IMR-90 (cell line): ENCODE measurements around the gene ZBTB24. TPM values are rescaled to one million over a fixed set of nuclear protein-coding genes. Genes with fewer than 3 reads are reported as not detected.

Source experiments
- ATAC-seq: fragments of 200-7000 bp; cut with Tn5 transposase; 2 replicates; pipeline ENCODE4 v1.9.1; 2020; ENCODE audit warnings: low read depth, mild to moderate bottlenecking, moderate library complexity
- BruUV-seq: library from RNA; stranded (reverse); fragments of 400-500 nt; replicated peaks from 2 replicates; lab custom pipeline; 2021; lab: Mats Ljungman, UMichigan
- CTCF ChIA-PET: fragments of 300-600 bp; formaldehyde crosslinking; extraction: SDS; loops from one replicate; lab custom pipeline; 2021; ENCODE audit warnings: antibody characterized with exemption; lab: Yijun Ruan, JAX
- POLR2A ChIA-PET: fragments of 300-600 bp; sonication (Branson Sonifier 250); formaldehyde crosslinking; loops from one replicate; lab custom pipeline; 2022; ENCODE audit warnings: antibody characterized with exemption; ENCODE audit not compliant: unreplicated experiment; lab: Charles Lee
- DNase-seq: peaks from one replicate; pipeline ENCODE4 v3.0.0; 2013
- H2AFZ ChIP-seq: replicated peaks from 2 replicates; pipeline ENCODE3; 2013; ENCODE audit warnings: low read length, mild to moderate bottlenecking; ENCODE audit not compliant: poor library complexity
- H2AK5ac ChIP-seq: 2 replicates; pipeline ENCODE4 v1.6.1; 2013; ENCODE audit warnings: low read depth, low read length, inconsistent platforms
- H2AK9ac ChIP-seq: replicated peaks from 2 replicates; pipeline ENCODE3; 2013; ENCODE audit warnings: mild to moderate bottlenecking, low read depth, low read length, moderate library complexity; ENCODE audit not compliant: poor library complexity
- H2BK120ac ChIP-seq: 2 replicates; pipeline ENCODE4 v1.6.1; 2013; ENCODE audit warnings: low read depth, low read length, inconsistent platforms
- H2BK15ac ChIP-seq: 3 replicates; pipeline ENCODE4 v1.6.1; 2013; ENCODE audit warnings: low read depth, low read length, inconsistent platforms
- H2BK20ac ChIP-seq: 2 replicates; pipeline ENCODE4 v1.6.1; 2013; ENCODE audit warnings: low read depth, mild to moderate bottlenecking, inconsistent platforms, low read length, moderate library complexity
- H2BK5ac ChIP-seq: 2 replicates; pipeline ENCODE4 v1.6.1; 2013; ENCODE audit warnings: mild to moderate bottlenecking, low read depth, low read length, inconsistent platforms; ENCODE audit not compliant: poor library complexity, severe bottlenecking
- H3K14ac ChIP-seq: replicated peaks from 2 replicates; pipeline ENCODE4 v1.6.1; 2013; ENCODE audit warnings: low read depth, low read length, inconsistent platforms
- H3K18ac ChIP-seq: 2 replicates; pipeline ENCODE4 v1.6.1; 2013; ENCODE audit warnings: low read depth, low read length, control low read depth
- H3K23ac ChIP-seq: 2 replicates; pipeline ENCODE4 v1.6.1; 2013; ENCODE audit warnings: low read depth, low read length, inconsistent platforms
- H3K27ac ChIP-seq: 2 replicates; pipeline ENCODE4 v1.5.1; 2013; ENCODE audit warnings: mild to moderate bottlenecking, control low read depth, low read length; ENCODE audit not compliant: insufficient read depth
- H3K27me3 ChIP-seq: 2 replicates; pipeline ENCODE4 v1.6.1; 2013; ENCODE audit warnings: low read length; ENCODE audit not compliant: control insufficient read depth, insufficient read depth
- H3K36me3 ChIP-seq: 2 replicates; pipeline ENCODE4 v1.6.1; 2013; ENCODE audit warnings: low read length, mixed read lengths; ENCODE audit not compliant: control insufficient read depth, insufficient read depth
- H3K4ac ChIP-seq: 2 replicates; pipeline ENCODE4 v1.6.1; 2013; ENCODE audit warnings: low read depth, low read length, inconsistent platforms
- H3K4me1 ChIP-seq: 2 replicates; pipeline ENCODE4 v1.6.1; 2013; ENCODE audit warnings: low read length, mixed read lengths; ENCODE audit not compliant: control insufficient read depth, insufficient read depth
- H3K4me2 ChIP-seq: 2 replicates; pipeline ENCODE4 v1.6.1; 2013; ENCODE audit warnings: low read depth, mild to moderate bottlenecking, control low read depth, low read length, moderate library complexity
- H3K4me3 ChIP-seq: 2 replicates; pipeline ENCODE4 v1.5.1; 2013; ENCODE audit warnings: low read depth, mild to moderate bottlenecking, control low read depth, low read length, moderate library complexity; ENCODE audit not compliant: insufficient read depth
- H3K56ac ChIP-seq: 2 replicates; pipeline ENCODE4 v1.6.1; 2013; ENCODE audit warnings: low read length, inconsistent platforms; ENCODE audit not compliant: insufficient read depth; ENCODE audit errors: extremely low read depth
- H3K79me1 ChIP-seq, 2 experiments: 2 replicates each; pipeline ENCODE4 v1.6.1; 2013; ENCODE audit warnings: low read length in 2 of 2, inconsistent platforms in 1 of 2, low read depth in 1 of 2
- H3K9ac ChIP-seq: 2 replicates; pipeline ENCODE4 v1.6.1; 2013; ENCODE audit warnings: low read depth, low read length, control low read depth
- H3K9me1 ChIP-seq: 2 replicates; pipeline ENCODE4 v1.6.1; 2013; ENCODE audit warnings: low read length, inconsistent platforms; ENCODE audit not compliant: insufficient read depth
- H3K9me3 ChIP-seq: 2 replicates; pipeline ENCODE4 v1.6.1; 2013; ENCODE audit warnings: low read length; ENCODE audit not compliant: control insufficient read depth, insufficient read depth
- H4K20me1 ChIP-seq: 2 replicates; pipeline ENCODE4 v1.6.1; 2013; ENCODE audit warnings: low read length, inconsistent platforms; ENCODE audit not compliant: insufficient read depth
- H4K5ac ChIP-seq: 2 replicates; pipeline ENCODE4 v1.6.1; 2013; ENCODE audit warnings: mild to moderate bottlenecking, low read depth, low read length, control low read depth
- H4K8ac ChIP-seq, 2 experiments: 2 replicates each; pipeline ENCODE4 v1.6.1; 2013; ENCODE audit warnings: low read depth in 2 of 2, low read length in 2 of 2, control low read depth in 1 of 2, inconsistent platforms in 1 of 2
- H4K91ac ChIP-seq: 2 replicates; pipeline ENCODE4 v1.6.1; 2013; ENCODE audit warnings: low read depth, low read length, inconsistent platforms; ENCODE audit not compliant: insufficient read depth
- CEBPB ChIP-seq: IDR thresholded peaks from 2 replicates; pipeline ENCODE4 v1.6.1; 2012; ENCODE audit warnings: low read depth, low read length, improper control_type of control experiment
- CHD1 ChIP-seq: IDR thresholded peaks from 2 replicates; pipeline ENCODE4 v1.6.1; 2012; ENCODE audit warnings: low read depth, low read length, improper control_type of control experiment
- ELK1 ChIP-seq: fragments of 150-350 bp; IDR thresholded peaks from 2 replicates; pipeline ENCODE4 v1.6.1; 2016; ENCODE audit warnings: low read depth, mild to moderate bottlenecking, low read length, moderate library complexity, borderline replicate concordance
- FOS ChIP-seq: fragments of 150-350 bp; IDR thresholded peaks from 2 replicates; pipeline ENCODE4 v1.6.1; 2016; ENCODE audit warnings: low read depth, low read length
- MAZ ChIP-seq: IDR thresholded peaks from 2 replicates; pipeline ENCODE4 v1.6.1; 2012; ENCODE audit warnings: low read depth, mild to moderate bottlenecking, low read length, improper control_type of control experiment, moderate library complexity, borderline replicate concordance
- NFE2L2 ChIP-seq: fragments of 150-350 bp; IDR thresholded peaks from 2 replicates; pipeline ENCODE4 v1.6.1; 2016; ENCODE audit warnings: low read depth, mild to moderate bottlenecking, low read length
- RAD21 ChIP-seq: IDR thresholded peaks from 2 replicates; pipeline ENCODE4 v1.6.1; 2012; ENCODE audit warnings: low read length, improper control_type of control experiment
- RCOR1 ChIP-seq: IDR thresholded peaks from 2 replicates; pipeline ENCODE4 v1.6.1; 2012; ENCODE audit warnings: mild to moderate bottlenecking, low read length, improper control_type of control experiment; ENCODE audit not compliant: insufficient replicate concordance
- RFX5 ChIP-seq: IDR thresholded peaks from 2 replicates; pipeline ENCODE4 v1.8.0; 2012; ENCODE audit warnings: low read depth, mild to moderate bottlenecking, low read length, moderate library complexity
- WGBS, 2 experiments: methylation state at CpG; one replicate each; pipeline versions ENCODE4 v1.1.5 to v1.1.7; 2013; ENCODE audit warnings: missing lambda C conversion rate in 2 of 2; ENCODE audit not compliant: insufficient read length in 1 of 2; ENCODE audit errors: extremely low coverage in 2 of 2; 5-methylcytosine and 5-hydroxymethylcytosine counted together
- dilution Hi-C: fragments of 300-500 bp; cut with HindIII; formaldehyde crosslinking; loops from one replicate; pipeline ENCODE4 v1.14.3; 2018; ENCODE audit warnings: low sequenced_read_pairs; ENCODE audit not compliant: unreplicated experiment
- in situ Hi-C: fragments of 300-500 bp; cut with MboI; formaldehyde crosslinking; loops from 3 replicates; pipeline ENCODE4 v1.14.3; 2019; ENCODE audit warnings: low sequenced_read_pairs, inconsistent platforms, mixed read lengths
- intact Hi-C: fragments of 100-400 bp; cut with micrococcal nuclease; formaldehyde crosslinking; loops from 2 replicates; pipeline ENCODE4 v1.10.0; 2022
- polyA plus RNA-seq, 3 experiments: library from polyadenylated mRNA; depleted of rRNA; stranded (reverse); fragments of >200 nt; gene quantifications; 2 replicates each; pipeline ENCODE4 v1.2.3, GENCODE V29; 2012; ENCODE audit warnings: low replicate concordance in 1 of 3
- total RNA-seq: library from RNA; depleted of rRNA; stranded (reverse); fragments of >200 nt; gene quantifications from 2 replicates; pipeline ENCODE4 v1.2.3, GENCODE V29; 2012
- TF ChIP-seq, protein P1 (sequence below): conservative IDR thresholded peaks from 2 replicates; pipeline ENCODE4 v1.5.1; 2012; ENCODE audit warnings: mild to moderate bottlenecking, low read depth, low read length, improper control_type of control experiment

The ZBTB24 gene
- total and polyA plus RNA-seq, 2 of the 4 experiments (the other 2 are of a cell fraction): 2.3 to 7.9 TPM

DNA sequence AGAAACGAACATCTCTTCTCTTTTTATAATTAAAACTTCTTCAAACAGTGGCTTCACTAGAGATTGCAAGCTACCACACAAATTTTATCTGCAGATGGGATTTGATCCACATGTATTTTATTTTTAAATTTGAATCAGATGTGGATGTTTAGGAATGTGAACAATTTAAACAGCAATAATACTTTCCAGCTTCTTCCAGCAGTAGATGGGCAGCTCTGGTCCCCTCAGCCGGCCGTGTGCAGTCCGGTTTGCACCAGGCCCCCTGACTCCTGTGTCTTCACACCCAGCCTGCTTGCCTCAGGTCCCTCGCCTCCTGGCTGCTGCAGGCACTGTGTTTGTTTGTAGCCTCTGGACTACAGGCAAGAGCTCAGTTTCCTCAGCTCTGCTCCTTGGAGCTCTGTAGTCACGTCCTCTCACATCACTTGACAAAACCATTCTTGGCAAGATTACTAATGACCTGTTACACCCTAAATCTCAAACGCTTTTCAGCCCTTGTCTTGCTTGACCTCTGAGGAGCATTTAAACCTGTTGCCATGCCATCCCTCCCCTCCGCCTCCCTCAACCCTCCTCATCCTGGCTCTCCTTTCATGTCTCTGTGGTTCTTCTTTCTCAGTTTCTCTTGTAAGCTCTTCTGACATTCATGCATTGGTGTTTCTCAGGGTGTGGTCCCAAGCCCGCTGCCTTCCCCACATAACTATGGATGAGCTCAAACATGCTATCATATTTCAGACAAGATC is 13.2 kb upstream of the ZBTB24 start:
- H2BK15ac ChIP-seq: no peak overlapping the region
- H2BK20ac ChIP-seq: no peak overlapping the region
- CTCF ChIA-PET: no interaction called here
- DNase-seq (no peak), ATAC-seq (no peak; the same call in 1 of the 2 replicates)
- no peak overlapping the region for H4K8ac ChIP-seq
- no peak overlapping the region for H3K18ac ChIP-seq
- POLR2A ChIA-PET: interaction anchor here (0.6 kb wide), 1 partner anchor 214 kb away, joined by 3 read pairs; no protein-coding TSS in a partner anchor
- TF ChIP-seq CEBPB: no peak
- no peak for TF ChIP-seq RFX5
- no peak for TF ChIP-seq MAZ
- TF ChIP-seq RAD21: no peak
- no peak for TF ChIP-seq RCOR1
- no peak for TF ChIP-seq CHD1
- TF ChIP-seq ELK1: no peak
- TF ChIP-seq, protein P1, sequence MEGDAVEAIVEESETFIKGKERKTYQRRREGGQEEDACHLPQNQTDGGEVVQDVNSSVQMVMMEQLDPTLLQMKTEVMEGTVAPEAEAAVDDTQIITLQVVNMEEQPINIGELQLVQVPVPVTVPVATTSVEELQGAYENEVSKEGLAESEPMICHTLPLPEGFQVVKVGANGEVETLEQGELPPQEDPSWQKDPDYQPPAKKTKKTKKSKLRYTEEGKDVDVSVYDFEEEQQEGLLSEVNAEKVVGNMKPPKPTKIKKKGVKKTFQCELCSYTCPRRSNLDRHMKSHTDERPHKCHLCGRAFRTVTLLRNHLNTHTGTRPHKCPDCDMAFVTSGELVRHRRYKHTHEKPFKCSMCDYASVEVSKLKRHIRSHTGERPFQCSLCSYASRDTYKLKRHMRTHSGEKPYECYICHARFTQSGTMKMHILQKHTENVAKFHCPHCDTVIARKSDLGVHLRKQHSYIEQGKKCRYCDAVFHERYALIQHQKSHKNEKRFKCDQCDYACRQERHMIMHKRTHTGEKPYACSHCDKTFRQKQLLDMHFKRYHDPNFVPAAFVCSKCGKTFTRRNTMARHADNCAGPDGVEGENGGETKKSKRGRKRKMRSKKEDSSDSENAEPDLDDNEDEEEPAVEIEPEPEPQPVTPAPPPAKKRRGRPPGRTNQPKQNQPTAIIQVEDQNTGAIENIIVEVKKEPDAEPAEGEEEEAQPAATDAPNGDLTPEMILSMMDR: no peak
- TF ChIP-seq NFE2L2: no peak
- TF ChIP-seq FOS: no peak
- H2BK120ac ChIP-seq: no peak overlapping the region
- H3K23ac ChIP-seq: no peak overlapping the region; the same call in 1 of the 2 replicates
- no peak overlapping the region for H3K4me2 ChIP-seq
- intact Hi-C loops: no loop called here
- no peak overlapping the region for H2AFZ ChIP-seq
- no peaks in the 10 kb centered on the region for H3K9me3 ChIP-seq
- peaks cover 14% of the 10 kb centered on the region for H3K27me3 ChIP-seq
- H3K14ac ChIP-seq: no peak overlapping the region
- no peaks in the 10 kb centered on the region for H3K36me3 ChIP-seq
- H4K5ac ChIP-seq: no peak overlapping the region
- H3K79me1 ChIP-seq: no peaks in the 10 kb centered on the region
- no TSS peak for BruUV-seq
- no peak overlapping the region for H3K27ac ChIP-seq
- dilution Hi-C loops: no loop called here
- no peak overlapping the region for H3K4me3 ChIP-seq
- H3K4ac ChIP-seq: no peak overlapping the region
- H2AK5ac ChIP-seq: no peak overlapping the region
- H4K91ac ChIP-seq: no peak overlapping the region
- no peaks in the 10 kb centered on the region for H4K20me1 ChIP-seq
- no peak overlapping the region for H2BK5ac ChIP-seq
- no peak overlapping the region for H3K56ac ChIP-seq
- H2AK9ac ChIP-seq: no peak overlapping the region
- H3K9ac ChIP-seq: no peak overlapping the region
- no peaks in the 10 kb centered on the region for H3K9me1 ChIP-seq
- no peaks in the 10 kb centered on the region for H3K4me1 ChIP-seq
- WGBS, 2 experiments: 28 to 100% methylated on average over 1 to 6 of the region's 9 CpGs
- in situ Hi-C loops: no loop called here
